GM12878 (cell line): ENCODE data around the gene UNG. TPM values are rescaled to one million over a fixed set of nuclear protein-coding genes. Genes with fewer than 3 reads are reported as not detected.

Source experiments
- ATAC-seq: fragments of 200-7000 bp; cut with Tn5 transposase; 3 replicates; pipeline ENCODE4 v1.9.1; 2020; ENCODE audit warnings: mild to moderate bottlenecking, moderate library complexity
- BruUV-seq: library from RNA; stranded (reverse); fragments of 400-500 nt; replicated peaks from 2 replicates; lab custom pipeline; 2021; lab: Mats Ljungman, UMichigan
- CTCF ChIA-PET: fragments of 300-600 bp; sonication (Branson Sonifier 250); formaldehyde crosslinking; extraction: SDS; loops from one replicate; lab custom pipeline; 2021; ENCODE audit warnings: inconsistent platforms; lab: Yijun Ruan, JAX
- POLR2A ChIA-PET: fragments of 350-600 bp; formaldehyde crosslinking; extraction: SDS; loops from one replicate; lab custom pipeline; 2021; ENCODE audit warnings: inconsistent platforms; lab: Charles Lee
- RAD21 ChIA-PET: fragments of 300-600 bp; sonication (Branson Sonifier 250); formaldehyde crosslinking; loops from one replicate; lab custom pipeline; 2023; ENCODE audit warnings: antibody characterized with exemption; ENCODE audit not compliant: unreplicated experiment; lab: Charles Lee
- SMC1A ChIA-PET: fragments of 300-600 bp; sonication (Branson Sonifier 250); formaldehyde crosslinking; loops from one replicate; lab custom pipeline; 2023; ENCODE audit not compliant: unreplicated experiment, uncharacterized antibody; lab: Charles Lee
- DNase-seq: peaks from one replicate; pipeline ENCODE4 v3.0.0-alpha.2; 2011; ENCODE audit warnings: low read depth, low spot score
- FAIRE-seq: peaks from 3 replicates; lab custom pipeline; 2011; peaks lifted over from hg19 to GRCh38; lab: Jason Lieb, UNC
- H2AFZ ChIP-seq: 2 replicates; pipeline ENCODE4 v1.6.0; 2011; ENCODE audit warnings: low read depth, low read length, control low read depth; ENCODE audit not compliant: control insufficient read depth
- H3K27ac ChIP-seq: 2 replicates; pipeline ENCODE4 v1.5.1; 2011; ENCODE audit warnings: control low read depth; ENCODE audit not compliant: control insufficient read depth, insufficient read depth
- H3K27me3 ChIP-seq, 2 experiments: replicated peaks in 1 of 2; 2 replicates each; pipeline versions ENCODE4 v1.6.0 to v1.6.1; 2011; ENCODE audit warnings: low read length in 1 of 2; ENCODE audit not compliant: control insufficient read depth in 2 of 2, insufficient read depth in 2 of 2
- H3K36me3 ChIP-seq, 2 experiments: 2 replicates each; pipeline ENCODE4 v1.5.1; 2011; ENCODE audit warnings: low read length in 1 of 2; ENCODE audit not compliant: control insufficient read depth in 2 of 2, insufficient read depth in 2 of 2
- H3K4me1 ChIP-seq: 2 replicates; pipeline ENCODE4 v1.6.1; 2011; ENCODE audit warnings: mild to moderate bottlenecking, low read length, moderate library complexity, mixed read lengths; ENCODE audit not compliant: control insufficient read depth, insufficient read depth
- H3K4me2 ChIP-seq: 2 replicates; pipeline ENCODE4 v1.6.0; 2011; ENCODE audit warnings: control low read depth; ENCODE audit not compliant: control insufficient read depth, insufficient read depth
- H3K4me3 ChIP-seq: fragments of 200-600 bp; sonication (generic); 2 replicates; pipeline ENCODE4 v1.5.1; 2016
- H3K79me2 ChIP-seq: 2 replicates; pipeline ENCODE4 v1.6.0; 2011; ENCODE audit warnings: low read length; ENCODE audit not compliant: control insufficient read depth, insufficient read depth
- H3K9ac ChIP-seq: 2 replicates; pipeline ENCODE4 v1.8.0; 2011; ENCODE audit warnings: low read length, control low read depth, mixed read lengths; ENCODE audit not compliant: control insufficient read depth, insufficient read depth
- H3K9me3 ChIP-seq: replicated peaks from 3 replicates; pipeline ENCODE4 v1.5.1; 2011; ENCODE audit warnings: mild to moderate bottlenecking, low read length; ENCODE audit not compliant: control insufficient read depth, insufficient read depth
- H4K20me1 ChIP-seq: 2 replicates; pipeline ENCODE4 v1.6.0; 2011; ENCODE audit not compliant: control insufficient read depth, insufficient read depth
- BCL11A ChIP-seq: IDR thresholded peaks from 2 replicates; pipeline ENCODE4 v1.6.1; 2011; ENCODE audit warnings: low read depth, low read length
- ELK1 ChIP-seq: IDR thresholded peaks from 2 replicates; pipeline ENCODE4 v1.6.1; 2012; ENCODE audit warnings: low read depth, low read length, improper control_type of control experiment
- GATAD2B ChIP-seq: fragments of 450-650 bp; conservative IDR thresholded peaks from 2 replicates; pipeline ENCODE4 v1.6.1; 2017; ENCODE audit warnings: low read depth, mild to moderate bottlenecking, moderate library complexity
- HDAC2 ChIP-seq: fragments of 200-600 bp; sonication (generic); IDR thresholded peaks from 2 replicates; pipeline ENCODE4 v1.6.1; 2017
- PRDM15 ChIP-seq: fragments of 450-650 bp; formaldehyde crosslinking; IDR thresholded peaks from 2 replicates; pipeline ENCODE4 v1.4.0; 2020; ENCODE audit warnings: mild to moderate bottlenecking, moderate library complexity
- TAF1 ChIP-seq: IDR thresholded peaks from 2 replicates; pipeline ENCODE4 v1.6.1; 2011; ENCODE audit warnings: mild to moderate bottlenecking, low read depth, low read length, borderline replicate concordance
- TCF7 ChIP-seq: IDR thresholded peaks from 2 replicates; pipeline ENCODE4 v1.6.1; 2014; ENCODE audit warnings: antibody characterized with exemption, borderline replicate concordance
- ZSCAN29 ChIP-seq: fragments of 450-650 bp; IDR thresholded peaks from 2 replicates; pipeline ENCODE4 v1.6.1; 2017; ENCODE audit warnings: mild to moderate bottlenecking, moderate library complexity
- WGBS: methylation state at CpG from one replicate; pipeline ENCODE4 v1.1.6; 2016; ENCODE audit warnings: low lambda C conversion rate; ENCODE audit not compliant: insufficient replicate concordance, insufficient coverage; ENCODE audit errors: missing lambda C conversion rate; 5-methylcytosine and 5-hydroxymethylcytosine counted together
- in situ Hi-C: fragments of 300-500 bp; cut with MboI; formaldehyde crosslinking; loops from 9 replicates; pipeline ENCODE4 v1.14.3; 2018; ENCODE audit warnings: mixed read lengths
- intact Hi-C: fragments of 100-400 bp; cut with micrococcal nuclease; formaldehyde crosslinking; loops from one replicate; pipeline ENCODE4 v1.14.2; 2022; ENCODE audit not compliant: unreplicated experiment
- polyA plus RNA-seq, 11 experiments: library from polyadenylated mRNA; depleted of rRNA in 4 of 11; unstranded in 6 of 11; stranded (reverse) in 5 of 11; fragments of >200 nt; fragmentation: Nextera tagmentation in 4 of 11; fragmentation: Illumina TruSeq in 1 of 11; extraction: Ambion mirVana in 4 of 11; extraction: Trizol in 1 of 11; gene quantifications; 1 replicate in 1 of 11; 2 replicates in 10 of 11; pipeline versions ENCODE4 v1.2.1 to v1.2.3, GENCODE V29; 2011 to 2016; ENCODE audit warnings: inconsistent platforms in 2 of 11, missing spikeins in 2 of 11, low read depth in 1 of 11
- total RNA-seq, 4 experiments: library from RNA; depleted of rRNA in 3 of 4; stranded (reverse); fragments of >200 nt in 3 of 4; fragmentation: Illumina TruSeq in 1 of 4; extraction: Trizol in 1 of 4; gene quantifications; 2 replicates each; pipeline versions ENCODE4 v1.2.1 to v1.2.3, GENCODE V29; 2013 to 2021

The UNG gene
- total and polyA plus RNA-seq, 10 of the 15 experiments (the other 5 are each of a cell fraction or from before 2014, with no cell fraction given), result 9.5 to 81.9 (median 48.2) TPM

GRCh38 chr12:109147954-109148353 is 50.6 kb downstream of the UNG start (continued):
- TF ChIP-seq PRDM15 (no peak), ZSCAN29 (no peak), BCL11A (no peak), TCF7 (no peak), ELK1 (no peak), HDAC2 (no peak)

- in situ Hi-C loops, result no loop called here
Observed at GRCh38 chr12:109150124-109150640, 52.8 kb downstream of the UNG start.

More at GRCh38 chr12:109150124-109150640, 52.8 kb downstream of the UNG start:
- H3K9me3 ChIP-seq, result no peaks in the 10 kb centered on the region
- no peak overlapping the region for H3K9ac ChIP-seq
- FAIRE-seq, result no peak
- ATAC-seq, result no peak
- H2AFZ ChIP-seq, result no peak overlapping the region
- ChIA-PET SMC1A (no interaction called here), RAD21 (no interaction called here), POLR2A (no interaction called here), CTCF (no interaction called here)
- H3K27me3 ChIP-seq, result peaks cover 0 to 2% of the 10 kb centered on the region in 2 experiments; a peak in 1 of 4 replicates
- H3K27ac ChIP-seq, result no peak overlapping the region
- no peak overlapping the region for H3K4me3 ChIP-seq
- WGBS, result 50% methylated on average over 9 of the region's 9 CpGs
- TF ChIP-seq GATAD2B (no peak), HDAC2 (no peak), TAF1 (no peak)
- H3K36me3 ChIP-seq, result no peaks in the 10 kb centered on the region
- no peaks in the 10 kb centered on the region for H3K79me2 ChIP-seq
- no peak overlapping the region for H3K4me2 ChIP-seq
- H3K4me1 ChIP-seq, result no peaks in the 10 kb centered on the region
- intact Hi-C loops, result no loop called here
- H4K20me1 ChIP-seq, result no peaks in the 10 kb centered on the region
- BruUV-seq, result no TSS peak
- DNase-seq, result no peak
